ENCODE results near the gene COX7A2.

- TF ChIP-seq CTCF (IDR thresholded peaks at IDR 0.05) (no peak), POLR2AphosphoS5 (IDR thresholded peaks at IDR 0.05) (no peak)
Measured at GRCh38 chr6:75236630-75237029, 7.0 kb downstream of the COX7A2 start.
